GM21737 (cell line): ENCODE measurements around the gene STH.

ENCODE experiments used
- ATAC-seq: cut with Tn5 transposase; IDR thresholded peaks from one replicate; pipeline ENCODE4 v1.9.1; 2021; ENCODE audit warnings: mild to moderate bottlenecking, moderate library complexity; ENCODE audit not compliant: unreplicated experiment

Gene STH

GRCh38 chr17:45966606-45967280 lies 32.3 kb upstream of the STH start:
- no peak for ATAC-seq

- no peak for ATAC-seq
These were observed 31.7 kb upstream of the STH start for GRCh38 chr17:45967378-45967777.

GRCh38 chr17:45968732-45969131 lies 30.3 kb upstream of the STH start:
- no peak for ATAC-seq

GRCh38 chr17:45969726-45970125 lies 29.3 kb upstream of the STH start:
- no peak for ATAC-seq

- no peak for ATAC-seq
These were observed 28.4 kb upstream of the STH start for GRCh38 chr17:45970659-45971058.

- no peak for ATAC-seq
These were observed 27.3 kb upstream of the STH start for GRCh38 chr17:45971698-45972141.

GRCh38 chr17:45972531-45972930 lies 26.5 kb upstream of the STH start:
- no peak for ATAC-seq

- no peak for ATAC-seq
These were observed 25.8 kb upstream of the STH start for GRCh38 chr17:45973099-45973780.

GRCh38 chr17:45973946-45974859 lies 24.8 kb upstream of the STH start:
- no peak for ATAC-seq

- ATAC-seq, result no peak
These were observed 24.0 kb upstream of the STH start for GRCh38 chr17:45974916-45975630.

GRCh38 chr17:45975640-45976295 lies 23.3 kb upstream of the STH start:
- no peak for ATAC-seq

GRCh38 chr17:45976391-45976754 lies 22.7 kb upstream of the STH start:
- no peak for ATAC-seq

- ATAC-seq, result no peak
These were observed 22.1 kb upstream of the STH start for GRCh38 chr17:45976755-45977505.

GRCh38 chr17:45977506-45977824 lies 21.6 kb upstream of the STH start:
- no peak for ATAC-seq

- no peak for ATAC-seq
These were observed 20.9 kb upstream of the STH start for GRCh38 chr17:45977976-45978626.

GRCh38 chr17:45979137-45979536 lies 19.9 kb upstream of the STH start:
- ATAC-seq, result no peak

- no peak for ATAC-seq
These were observed 18.2 kb upstream of the STH start for GRCh38 chr17:45980855-45981254.

- ATAC-seq, result no peak
These were observed 17.7 kb upstream of the STH start for GRCh38 chr17:45981306-45981705.

- no peak for ATAC-seq
These were observed 16.0 kb upstream of the STH start for GRCh38 chr17:45982791-45983613.
